ENCODE results near the gene WDR33. TPM values are rescaled to one million over a fixed set of nuclear protein-coding genes. Genes with fewer than 3 reads are reported as not detected.
A peak's percentile ranks its signal among the peaks of the same experiment; 100 is the strongest.

WDR33 gene
- total and polyA plus RNA-seq, 10 of the 15 experiments (the other 5 are each of a cell fraction or from before 2014, with no cell fraction given): 29.2 to 73.8 (median 45.6) TPM

DNA sequence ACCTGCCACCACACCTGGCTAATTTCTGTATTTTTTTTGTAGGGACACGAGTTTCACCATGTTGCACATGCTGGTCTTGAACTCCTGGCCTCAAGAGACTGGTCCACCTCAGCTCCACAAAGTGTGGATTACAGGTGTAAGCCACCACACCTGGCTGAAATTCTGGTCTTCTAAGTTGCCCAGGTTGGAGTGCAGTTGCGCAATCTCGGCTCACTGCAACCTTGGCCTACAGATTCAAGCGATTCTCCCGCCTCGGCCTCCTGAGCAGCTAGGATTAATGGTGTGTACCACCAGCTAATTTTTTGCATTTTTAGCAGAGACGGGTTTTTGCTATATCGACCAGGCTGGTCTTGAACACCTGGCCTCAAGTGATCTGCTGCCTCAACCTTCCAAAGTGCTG lies 41.4 kb upstream of the WDR33 start:
- ATAC-seq (no peak), FAIRE-seq (no peak), DNase-seq (ENCODE audit: low read depth, low spot score) (no peak)
- ChIA-PET RAD21 (ENCODE audit: unreplicated experiment) (interaction anchor here (0.7 kb wide), 1 partner anchor 655 kb away, joined by 3 read pairs; no protein-coding TSS in a partner anchor), CTCF (interaction anchor here (1.2 kb wide), 1 partner anchor 8 kb away, joined by 3 read pairs; no protein-coding TSS in a partner anchor), SMC1A (ENCODE audit: uncharacterized antibody, unreplicated experiment) (interaction anchor here (1.0 to 1.7 kb wide), 3 partner anchors 18 to 69 kb away, joined by 3 to 8 read pairs (median 3); no protein-coding TSS in a partner anchor), POLR2A (interaction anchor here (0.7 kb wide), 1 partner anchor 61 kb away, joined by 3 read pairs; no protein-coding TSS in a partner anchor)
- WGBS (ENCODE audit: insufficient coverage, insufficient replicate concordance, low lambda C conversion rate, missing lambda C conversion rate): 87% methylated on average over 8 of the region's 8 CpGs
- Histone ChIP-seq H3K9ac (ENCODE audit: control insufficient read depth, insufficient read depth, low read length) (no peak overlapping the region), H3K4me3 (no peak overlapping the region), H3K36me3 (ENCODE audit: control insufficient read depth in 2 of 2, insufficient read depth in 2 of 2, low read length in 1 of 2) (peaks cover 0 to 14% of the 10 kb centered on the region in 2 experiments; a peak in 3 of 4 replicates), H2AFZ (ENCODE audit: control insufficient read depth, low read depth, low read length) (no peak overlapping the region), H3K79me2 (ENCODE audit: control insufficient read depth, insufficient read depth, low read length) (peaks cover 59% of the 10 kb centered on the region), H3K4me2 (ENCODE audit: control insufficient read depth, insufficient read depth) (no peak overlapping the region), H4K20me1 (ENCODE audit: control insufficient read depth, insufficient read depth) (peaks cover 2% of the 10 kb centered on the region; the same call in 1 of the 2 replicates), H3K4me1 (ENCODE audit: control insufficient read depth, insufficient read depth, low read length) (0 out of 2 replicates have a peak, but pooled peaks cover 2% of the 10 kb centered on the region), H3K27ac (ENCODE audit: control insufficient read depth, insufficient read depth) (no peak overlapping the region), H3K27me3 (replicated peaks in 1 of 2; ENCODE audit: control insufficient read depth in 2 of 2, insufficient read depth in 2 of 2, low read length in 1 of 2) (no peaks in the 10 kb centered on the region), H3K9me3 (replicated peaks; ENCODE audit: control insufficient read depth, insufficient read depth, low read length) (no peaks in the 10 kb centered on the region)
- no TSS peak for BruUV-seq (replicated peaks)
- in situ Hi-C loops (cut with MboI): no loop called here
- intact Hi-C loops (cut with micrococcal nuclease; ENCODE audit: unreplicated experiment): no loop called here
- TF ChIP-seq POLR2AphosphoS5 (IDR thresholded peaks at IDR 0.05; ENCODE audit: low read length): 0 out of 2 replicates have a peak, but pooled peaks have one; percentile 42
- TF ChIP-seq RB1 (IDR thresholded peaks at IDR 0.05; ENCODE audit: borderline replicate concordance): no peak

- in situ Hi-C loops (cut with MboI): no loop called here
- RAD21 ChIA-PET (ENCODE audit: unreplicated experiment): no interaction called here
- H3K36me3 ChIP-seq (ENCODE audit: control insufficient read depth in 2 of 2, insufficient read depth in 2 of 2, low read length in 1 of 2): peaks cover 7 to 24% of the 10 kb centered on the region in 2 experiments
- DNase-seq (ENCODE audit: low read depth, low spot score) (no peak), FAIRE-seq (peak; percentile 47), ATAC-seq (no peak)
- no peaks in the 10 kb centered on the region for H3K9me3 ChIP-seq (replicated peaks; ENCODE audit: control insufficient read depth, insufficient read depth, low read length)
- no TSS peak for BruUV-seq (replicated peaks)
- CTCF ChIA-PET: no interaction called here
- no peaks in the 10 kb centered on the region for H3K27me3 ChIP-seq (replicated peaks in 1 of 2; ENCODE audit: control insufficient read depth in 2 of 2, insufficient read depth in 2 of 2, low read length in 1 of 2)
- 78% methylated on average over 7 of the region's 7 CpGs for WGBS (ENCODE audit: insufficient coverage, insufficient replicate concordance, low lambda C conversion rate, missing lambda C conversion rate)
- SMC1A ChIA-PET (ENCODE audit: uncharacterized antibody, unreplicated experiment): interaction anchor here (0.8 kb wide), 1 partner anchor 18 kb away, joined by 4 read pairs; no protein-coding TSS in a partner anchor
- H3K9ac ChIP-seq (ENCODE audit: control insufficient read depth, insufficient read depth, low read length): no peak overlapping the region
- H3K4me2 ChIP-seq (ENCODE audit: control insufficient read depth, insufficient read depth): no peak overlapping the region
- peaks cover 17% of the 10 kb centered on the region for H3K79me2 ChIP-seq (ENCODE audit: control insufficient read depth, insufficient read depth, low read length)
- TF ChIP-seq ZNF384 (IDR thresholded peaks at IDR 0.05; ENCODE audit: borderline replicate concordance, low read depth, low read length) (no peak), MTA2 (IDR thresholded peaks at IDR 0.05; ENCODE audit: low read depth) (no peak), POU2F2 (IDR thresholded peaks at IDR 0.05; ENCODE audit: borderline replicate concordance, low read depth, low read length) (no peak), IKZF2 (IDR thresholded peaks at IDR 0.05) (no peak), CHD1 (IDR thresholded peaks at IDR 0.05; ENCODE audit: low read depth, low read length) (no peak), IRF4 (IDR thresholded peaks at IDR 0.05; ENCODE audit: low read depth, low read length) (no peak), KAT2A (conservative IDR thresholded peaks at IDR 0.05; ENCODE audit: control insufficient read depth, low read depth, low read length) (no peak), SUPT20H (IDR thresholded peaks at IDR 0.05; ENCODE audit: borderline replicate concordance, control insufficient read depth, low read depth, low read length) (no peak), PML (IDR thresholded peaks at IDR 0.05; ENCODE audit: low read length) (no peak), SMC3 (IDR thresholded peaks at IDR 0.05; ENCODE audit: borderline replicate concordance, low read length) (no peak), IRF3 (IDR thresholded peaks at IDR 0.05) (no peak)
- intact Hi-C loops (cut with micrococcal nuclease; ENCODE audit: unreplicated experiment): no loop called here
- H2AFZ ChIP-seq (ENCODE audit: control insufficient read depth, low read depth, low read length): no peak overlapping the region
- no peaks in the 10 kb centered on the region for H3K4me1 ChIP-seq (ENCODE audit: control insufficient read depth, insufficient read depth, low read length)
- peaks cover 2% of the 10 kb centered on the region; the same call in 1 of the 2 replicates for H4K20me1 ChIP-seq (ENCODE audit: control insufficient read depth, insufficient read depth)
- no peak overlapping the region for H3K4me3 ChIP-seq
- POLR2A ChIA-PET: interaction anchor here (1.0 to 1.2 kb wide), 2 partner anchors 9 to 13 kb away, joined by 3 read pairs; no protein-coding TSS in a partner anchor
- no peak overlapping the region for H3K27ac ChIP-seq (ENCODE audit: control insufficient read depth, insufficient read depth)
These were observed 37.0 kb upstream of the WDR33 start for GRCh38 chr2:127847931-127848330.
